Measurements from ENCODE around the gene BDKRB2.
A peak's percentile ranks its signal among the peaks of the same experiment; 100 is the strongest.

DNA sequence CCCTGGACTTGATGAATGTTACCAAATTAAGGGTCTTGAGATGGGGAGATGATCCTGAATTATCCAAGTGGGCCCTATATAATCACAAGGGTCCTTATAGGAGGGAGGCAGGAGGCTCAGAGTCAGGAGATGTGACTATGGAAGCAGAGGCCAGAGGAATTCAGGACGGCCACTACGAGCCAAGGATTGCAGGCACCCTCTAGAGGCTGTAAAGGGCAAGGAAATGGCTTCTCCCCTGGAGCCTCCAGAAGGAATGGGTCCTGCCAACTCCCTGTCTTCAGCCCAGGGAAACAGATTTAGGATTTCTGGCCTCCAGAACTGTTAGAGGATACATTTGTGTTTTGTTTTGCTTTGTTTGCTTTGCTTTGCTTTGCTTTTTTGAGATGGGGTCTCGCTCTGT lies 60.2 kb downstream of the BDKRB2 start:
- TF ChIP-seq, protein P1, sequence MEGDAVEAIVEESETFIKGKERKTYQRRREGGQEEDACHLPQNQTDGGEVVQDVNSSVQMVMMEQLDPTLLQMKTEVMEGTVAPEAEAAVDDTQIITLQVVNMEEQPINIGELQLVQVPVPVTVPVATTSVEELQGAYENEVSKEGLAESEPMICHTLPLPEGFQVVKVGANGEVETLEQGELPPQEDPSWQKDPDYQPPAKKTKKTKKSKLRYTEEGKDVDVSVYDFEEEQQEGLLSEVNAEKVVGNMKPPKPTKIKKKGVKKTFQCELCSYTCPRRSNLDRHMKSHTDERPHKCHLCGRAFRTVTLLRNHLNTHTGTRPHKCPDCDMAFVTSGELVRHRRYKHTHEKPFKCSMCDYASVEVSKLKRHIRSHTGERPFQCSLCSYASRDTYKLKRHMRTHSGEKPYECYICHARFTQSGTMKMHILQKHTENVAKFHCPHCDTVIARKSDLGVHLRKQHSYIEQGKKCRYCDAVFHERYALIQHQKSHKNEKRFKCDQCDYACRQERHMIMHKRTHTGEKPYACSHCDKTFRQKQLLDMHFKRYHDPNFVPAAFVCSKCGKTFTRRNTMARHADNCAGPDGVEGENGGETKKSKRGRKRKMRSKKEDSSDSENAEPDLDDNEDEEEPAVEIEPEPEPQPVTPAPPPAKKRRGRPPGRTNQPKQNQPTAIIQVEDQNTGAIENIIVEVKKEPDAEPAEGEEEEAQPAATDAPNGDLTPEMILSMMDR (conservative IDR thresholded peaks at IDR 0.05; ENCODE audit: low read depth, low read length) = peak; percentile 47
- TF ChIP-seq POLR2A (IDR thresholded peaks at IDR 0.05; ENCODE audit: low read depth, low read length) = no peak
- no peak for TF ChIP-seq CEBPB (IDR thresholded peaks at IDR 0.05; ENCODE audit: low read depth, low read length)

Measured in IMR-90 (cell line).